Karpas-422 (cell line): ENCODE results near the gene QRICH2. TPM values are rescaled to one million over a fixed set of nuclear protein-coding genes. Genes with fewer than 3 reads are reported as not detected.
"Not testable (repeated sequence)": the region's sequence is repeated elsewhere in the genome, so short reads cannot be mapped to it uniquely, and the experiment has no call there.

ENCODE experiments used
- DNase-seq: peaks from one replicate; pipeline ENCODE4 v3.0.0-alpha.2; 2015
- H2AFZ ChIP-seq: fragments of 200-600 bp; sonication (generic); 2 replicates; pipeline ENCODE4 v1.6.1; 2014; ENCODE audit warnings: antibody characterized with exemption, low read length, mixed read lengths
- H3K27ac ChIP-seq: fragments of 200-600 bp; sonication (generic); 2 replicates; pipeline ENCODE4 v1.5.1; 2014; ENCODE audit warnings: mild to moderate bottlenecking, low read length, moderate library complexity
- H3K27me3 ChIP-seq: fragments of 200-600 bp; sonication (generic); 2 replicates; pipeline ENCODE4 v1.6.1; 2014; ENCODE audit warnings: low read length, mixed read lengths
- H3K36me3 ChIP-seq: fragments of 200-600 bp; sonication (generic); 2 replicates; pipeline ENCODE4 v1.6.1; 2014; ENCODE audit warnings: low read length, mixed read lengths; ENCODE audit not compliant: insufficient read depth
- H3K4me1 ChIP-seq: fragments of 200-600 bp; sonication (generic); 2 replicates; pipeline ENCODE4 v1.6.1; 2014; ENCODE audit warnings: mild to moderate bottlenecking, low read length, mixed read lengths
- H3K4me2 ChIP-seq: fragments of 200-600 bp; sonication (generic); 2 replicates; pipeline ENCODE4 v1.6.1; 2014; ENCODE audit warnings: low read length, low read depth, mild to moderate bottlenecking; ENCODE audit not compliant: poor library complexity, severe bottlenecking
- H3K4me3 ChIP-seq: fragments of 200-600 bp; sonication (generic); 2 replicates; pipeline ENCODE4 v1.5.1; 2014; ENCODE audit warnings: mild to moderate bottlenecking, antibody characterized with exemption, low read length, mixed read lengths
- H3K79me2 ChIP-seq: fragments of 200-600 bp; sonication (generic); 2 replicates; pipeline ENCODE4 v1.6.1; 2014; ENCODE audit warnings: mild to moderate bottlenecking, low read length, mixed read lengths
- H3K9ac ChIP-seq: fragments of 200-600 bp; sonication (generic); 2 replicates; pipeline ENCODE4 v1.6.0; 2014; ENCODE audit warnings: low read length
- H3K9me2 ChIP-seq: fragments of 200-600 bp; sonication (generic), shearing (Covaris generic); replicated peaks from 2 replicates; pipeline ENCODE4 v1.6.0; 2014; ENCODE audit warnings: mild to moderate bottlenecking, low read length, moderate library complexity; ENCODE audit not compliant: insufficient read depth
- H3K9me3 ChIP-seq: fragments of 300-700, 200-600 bp; sonication (generic); 2 replicates; pipeline ENCODE4 v1.6.1; 2014; ENCODE audit warnings: low read length, mixed read lengths
- H4K20me1 ChIP-seq: fragments of 200-600 bp; sonication (generic); 2 replicates; pipeline ENCODE4 v1.6.1; 2014; ENCODE audit warnings: mild to moderate bottlenecking, antibody characterized with exemption, low read length, low read depth; ENCODE audit not compliant: insufficient read depth
- total RNA-seq: library from RNA; depleted of rRNA; stranded (reverse); fragments of >200 nt; shearing (Covaris generic); gene quantifications from 2 replicates; pipeline ENCODE4 v1.2.3, GENCODE V29; 2014; ENCODE audit warnings: low replicate concordance

The QRICH2 gene
- total RNA-seq, 1 experiment from 2014 or later = 3.1 TPM

DNA sequence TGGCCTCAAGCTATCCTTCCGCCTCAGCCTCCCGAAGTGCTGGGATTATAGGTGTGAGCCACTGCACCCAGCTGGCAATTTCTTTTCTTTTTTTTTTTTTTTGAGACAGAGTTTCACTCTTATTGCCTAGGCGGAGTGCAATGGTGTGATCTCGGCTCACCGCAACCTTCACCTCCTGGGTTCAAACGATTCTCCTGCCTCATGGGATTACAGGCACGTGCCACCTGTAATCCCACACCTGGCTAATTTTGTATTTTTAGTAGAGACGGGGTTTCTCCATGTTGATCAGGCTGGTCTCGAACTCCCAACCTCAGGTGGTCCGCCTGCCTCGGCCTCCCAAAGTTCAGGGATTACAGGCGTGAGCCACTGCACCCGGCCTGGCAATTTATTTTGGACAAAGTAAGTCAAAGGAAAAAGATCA is 40.5 kb downstream of the QRICH2 start:
- peak overlapping the region; percentile 39; the same call in 1 of the 2 replicates for H3K4me3 ChIP-seq
- H3K27me3 ChIP-seq, H3K9me2 ChIP-seq, H4K20me1 ChIP-seq, H3K9me3 ChIP-seq, DNase-seq, H2AFZ ChIP-seq, H3K36me3 ChIP-seq: not testable (repeated sequence)
- H3K4me2 ChIP-seq = peak overlapping the region; percentile 72
- H3K4me1 ChIP-seq = peaks cover 60% of the 10 kb centered on the region
- peaks cover 19% of the 10 kb centered on the region for H3K79me2 ChIP-seq
- peak overlapping the region; percentile 55 for H3K9ac ChIP-seq
- H3K27ac ChIP-seq = peak overlapping the region; percentile 67

DNA sequence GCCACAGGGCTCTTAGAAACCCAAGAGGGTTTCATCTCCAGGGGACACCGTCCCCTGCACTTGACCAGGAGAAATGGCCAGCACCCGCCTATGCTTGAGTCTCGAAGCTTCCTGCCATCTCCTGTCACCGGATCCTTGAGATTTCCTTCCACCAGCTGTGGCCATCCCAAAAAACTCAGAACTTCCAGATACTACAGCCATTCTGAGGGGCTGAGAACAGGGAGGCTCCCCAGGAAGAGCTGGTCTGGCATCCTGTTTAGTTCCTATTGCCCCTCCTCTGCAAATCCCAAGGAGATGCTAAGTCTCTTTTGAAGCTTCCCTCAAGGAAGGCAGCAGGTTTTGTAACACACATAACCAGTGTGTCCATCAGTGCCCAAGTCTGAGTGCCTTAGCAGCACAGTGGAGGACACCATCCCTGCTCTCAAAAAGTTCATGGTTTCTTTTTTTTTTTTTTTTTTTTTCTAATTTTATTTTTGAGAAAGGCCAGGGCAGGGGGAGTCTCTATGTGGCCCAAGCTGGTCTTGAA is 41.0 kb downstream of the QRICH2 start:
- Histone ChIP-seq H3K4me1 (peaks cover 60% of the 10 kb centered on the region), H3K9ac (peak overlapping the region; percentile 92), H2AFZ (no peak overlapping the region), H3K4me3 (peak overlapping the region; percentile 92; the same call in 1 of the 2 replicates), H3K9me2 (no peaks in the 10 kb centered on the region), H3K36me3 (no peaks in the 10 kb centered on the region), H4K20me1 (no peaks in the 10 kb centered on the region), H3K9me3 (no peaks in the 10 kb centered on the region), H3K27ac (peak overlapping the region; percentile 8; the same call in 1 of the 2 replicates), H3K4me2 (peak overlapping the region; percentile 72), H3K27me3 (no peaks in the 10 kb centered on the region), H3K79me2 (peaks cover 19% of the 10 kb centered on the region)
- no peak for DNase-seq

DNA sequence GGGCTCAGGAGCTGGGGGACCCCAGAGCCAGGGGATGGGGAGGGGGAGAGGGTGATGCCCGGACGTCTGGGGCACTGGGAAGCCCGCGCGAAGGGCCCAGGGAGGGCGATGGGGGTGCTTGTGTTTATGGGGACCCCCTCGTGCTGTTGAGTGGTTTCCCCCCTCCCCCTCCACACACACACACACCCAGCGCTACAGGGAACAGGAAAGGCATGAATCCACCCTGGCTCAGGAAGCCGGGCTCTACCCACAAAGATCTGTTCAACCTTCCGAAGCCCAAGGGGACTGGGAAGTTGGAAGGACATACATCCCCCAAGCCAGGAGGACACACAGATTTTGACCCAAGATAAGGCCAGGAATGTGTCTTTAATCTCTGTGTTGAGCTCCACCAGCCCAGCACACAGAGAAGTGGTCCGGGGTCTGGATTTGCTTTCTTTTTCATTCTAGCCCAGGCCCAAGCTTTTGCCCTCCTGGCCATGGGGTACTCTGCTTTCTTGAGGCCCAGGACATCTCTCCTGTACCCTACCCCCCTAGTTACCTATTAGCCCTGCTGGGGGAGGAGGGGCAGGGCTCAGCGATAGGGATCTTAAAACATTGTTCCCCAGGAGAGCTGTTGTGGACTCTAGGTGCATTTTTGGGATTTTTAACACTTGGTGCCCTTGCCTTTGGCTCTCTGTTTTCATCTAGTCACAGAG is 41.7 kb downstream of the QRICH2 start:
- H3K36me3 ChIP-seq = no peaks in the 10 kb centered on the region
- DNase-seq = peak; percentile 51
- H3K9me3 ChIP-seq = no peaks in the 10 kb centered on the region
- peak overlapping the region; percentile 8 for H3K27ac ChIP-seq
- no peaks in the 10 kb centered on the region for H3K9me2 ChIP-seq
- H3K79me2 ChIP-seq = peaks cover 19% of the 10 kb centered on the region
- peaks cover 57% of the 10 kb centered on the region for H3K4me1 ChIP-seq
- H3K9ac ChIP-seq = peak overlapping the region; percentile 92
- no peaks in the 10 kb centered on the region for H4K20me1 ChIP-seq
- H2AFZ ChIP-seq = no peak overlapping the region
- H3K4me2 ChIP-seq = peak overlapping the region; percentile 72
- H3K27me3 ChIP-seq = no peaks in the 10 kb centered on the region
- H3K4me3 ChIP-seq = peak overlapping the region; percentile 92

DNA sequence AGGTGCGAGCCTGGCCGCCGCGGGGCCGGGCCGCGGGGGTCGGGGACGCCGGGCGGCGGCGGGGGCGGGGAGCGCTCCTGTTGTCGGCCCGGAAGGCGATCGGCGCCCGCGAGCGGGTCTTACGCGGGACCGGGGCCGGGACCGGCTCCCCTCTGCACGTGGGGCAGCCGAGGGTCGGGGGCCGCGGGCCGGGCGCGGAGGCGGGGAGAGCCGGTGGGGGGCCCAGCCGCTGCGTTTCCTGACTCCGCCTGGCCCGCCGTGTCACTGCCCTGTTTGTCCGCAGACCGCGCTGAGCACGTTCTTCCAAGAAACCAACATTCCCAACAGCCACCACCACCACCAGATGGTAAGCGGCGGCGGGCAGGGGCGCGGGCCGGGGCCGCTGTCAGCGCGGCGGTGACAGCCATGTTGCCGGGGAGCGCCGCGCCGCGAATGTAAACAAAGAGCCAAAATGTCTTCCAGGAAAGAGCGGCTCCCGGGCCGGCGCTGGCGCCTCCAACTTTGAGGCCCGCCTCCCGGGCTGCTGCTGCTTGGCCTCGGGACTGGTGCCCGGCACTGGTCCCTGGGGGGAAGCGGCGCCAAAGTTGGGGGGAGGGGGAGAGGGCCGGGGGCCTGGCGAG is 42.3 kb downstream of the QRICH2 start:
- Histone ChIP-seq H3K36me3 (no peaks in the 10 kb centered on the region), H3K79me2 (peaks cover 19% of the 10 kb centered on the region), H3K4me1 (peaks cover 55% of the 10 kb centered on the region), H3K9me2 (no peaks in the 10 kb centered on the region), H3K27ac (no peak overlapping the region), H3K4me2 (peak overlapping the region; percentile 72), H4K20me1 (no peaks in the 10 kb centered on the region), H3K9ac (peak overlapping the region; percentile 92), H3K27me3 (no peaks in the 10 kb centered on the region), H3K4me3 (peak overlapping the region; percentile 92), H2AFZ (no peak overlapping the region), H3K9me3 (no peaks in the 10 kb centered on the region)
- peak; percentile 71 for DNase-seq

DNA sequence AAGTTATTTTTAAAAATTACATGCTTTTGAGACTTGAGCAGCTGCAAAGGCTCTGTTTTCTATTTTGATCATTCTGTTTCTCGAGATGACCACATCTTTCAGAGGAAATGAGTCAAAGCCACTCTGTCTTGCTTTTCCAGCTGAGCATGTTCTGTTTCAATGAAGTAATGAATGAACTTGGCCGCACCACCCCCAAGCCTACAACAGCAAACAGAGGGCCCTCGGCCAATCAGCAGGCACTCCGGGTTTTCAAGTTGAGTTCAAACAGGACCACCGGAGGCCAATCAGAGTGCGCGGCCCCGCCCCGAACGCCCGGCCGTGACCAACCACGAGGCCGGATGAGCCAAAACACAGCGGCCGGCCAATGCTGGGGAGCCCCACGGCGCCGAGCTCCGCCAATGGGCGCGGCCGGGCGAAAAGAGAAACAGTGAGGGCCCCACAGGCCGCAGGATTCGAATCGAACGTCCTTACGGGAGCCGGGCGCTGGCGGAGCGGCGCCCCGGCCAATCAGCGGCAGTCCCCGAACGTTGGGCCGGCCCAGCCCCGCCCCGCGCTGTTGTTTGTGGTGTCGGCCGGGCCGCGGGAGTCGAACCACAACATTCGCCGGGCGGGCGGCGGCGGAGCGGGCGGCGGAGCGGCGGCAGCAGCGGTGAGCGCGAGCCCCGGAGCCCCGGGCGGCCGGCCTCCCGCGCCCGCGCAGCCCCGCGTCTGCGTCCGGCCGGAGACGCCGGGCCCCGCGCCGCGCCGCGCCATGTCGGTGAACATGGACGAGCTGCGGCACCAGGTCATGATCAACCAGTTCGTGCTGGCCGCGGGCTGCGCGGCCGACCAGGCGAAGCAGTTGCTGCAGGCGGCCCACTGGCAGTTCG is 43.1 kb downstream of the QRICH2 start, which contains the start of gene UBALD2:
Gene UBALD2 (plus strand): TSS at position 594 of the 869 bp plus-strand sequence. CDS start 158 bp downstream, at position 752.
- Histone ChIP-seq H3K27me3 (no peaks in the 10 kb centered on the region), H2AFZ (peak within 1 kb of the TSS; percentile 84), H3K4me3 (peak within 1 kb of the TSS; percentile 92), H3K79me2 (peaks cover 19% of the 10 kb centered on the region), H3K9me2 (no peaks in the 10 kb centered on the region), H3K4me2 (peak within 1 kb of the TSS; percentile 87), H3K9me3 (no peaks in the 10 kb centered on the region), H3K36me3 (no peaks in the 10 kb centered on the region), H4K20me1 (no peaks in the 10 kb centered on the region), H3K4me1 (peaks cover 61% of the 10 kb centered on the region), H3K9ac (peak within 1 kb of the TSS; percentile 92), H3K27ac (peak within 1 kb of the TSS; percentile 80)
- peak; percentile 99 for DNase-seq

DNA sequence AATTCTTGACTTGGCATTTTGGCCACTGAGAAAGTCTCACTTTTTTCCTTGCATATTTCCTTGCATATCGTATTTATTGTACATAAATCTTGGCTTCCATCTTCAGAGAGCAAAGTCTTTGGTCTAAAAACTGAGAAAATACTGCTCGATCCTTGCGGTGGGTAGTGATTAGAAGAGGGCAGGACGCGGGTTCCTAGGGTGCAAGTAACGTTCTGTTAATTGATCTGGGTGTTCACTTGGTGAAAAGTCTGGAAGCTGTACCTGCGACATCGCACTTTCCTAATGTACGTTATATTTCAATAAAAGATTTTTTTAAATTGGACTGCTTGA is 43.7 kb downstream of the QRICH2 start:
- Histone ChIP-seq H3K4me2 (peak overlapping the region; percentile 87), H3K27ac (peak overlapping the region; percentile 80), H3K27me3 (no peaks in the 10 kb centered on the region), H3K79me2 (peaks cover 19% of the 10 kb centered on the region), H2AFZ (peak overlapping the region; percentile 84), H3K9me2 (no peaks in the 10 kb centered on the region), H3K9ac (peak overlapping the region; percentile 62), H3K4me1 (peaks cover 64% of the 10 kb centered on the region), H3K9me3 (no peaks in the 10 kb centered on the region), H3K36me3 (no peaks in the 10 kb centered on the region), H4K20me1 (no peaks in the 10 kb centered on the region), H3K4me3 (peak overlapping the region; percentile 58)
- no peak for DNase-seq

DNA sequence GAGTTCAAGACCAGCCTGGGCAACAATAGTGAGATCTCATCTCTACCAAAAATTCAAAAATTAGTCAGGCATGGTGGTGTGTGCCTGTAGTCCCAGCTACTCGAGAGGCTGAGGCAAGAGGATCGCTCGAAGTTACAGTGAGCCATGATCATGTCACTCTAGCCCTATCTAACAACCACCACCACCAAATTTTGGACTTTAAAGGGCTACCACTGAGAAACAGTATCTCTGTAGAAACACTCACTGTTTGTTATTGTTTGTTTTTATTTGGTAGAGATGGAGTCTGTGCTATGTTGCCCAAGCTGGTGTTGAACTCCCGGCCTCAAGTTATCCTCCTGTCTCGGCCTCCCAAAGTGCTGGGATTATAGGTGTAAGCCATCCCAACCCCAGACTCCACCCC is 44.2 kb downstream of the QRICH2 start:
- Histone ChIP-seq H3K9ac (peak overlapping the region; percentile 62), H3K79me2 (peaks cover 19% of the 10 kb centered on the region), H3K9me2 (no peaks in the 10 kb centered on the region), H3K4me2 (peak overlapping the region; percentile 87), H4K20me1 (no peaks in the 10 kb centered on the region), H3K4me1 (peaks cover 64% of the 10 kb centered on the region), H2AFZ (peak overlapping the region; percentile 84; the same call in 1 of the 2 replicates), H3K27me3 (no peaks in the 10 kb centered on the region), H3K27ac (peak overlapping the region; percentile 80; the same call in 1 of the 2 replicates), H3K9me3 (no peaks in the 10 kb centered on the region), H3K36me3 (no peaks in the 10 kb centered on the region), H3K4me3 (peak overlapping the region; percentile 58; the same call in 1 of the 2 replicates)
- DNase-seq = no peak
